Fibroblast of the aortic adventitia (primary cell): Measurements from ENCODE around the gene EIF4E2. TPM values are rescaled to one million over a fixed set of nuclear protein-coding genes. Genes with fewer than 3 reads are reported as not detected.
"Not testable (repeated sequence)": the region's sequence is repeated elsewhere in the genome, so short reads cannot be mapped to it uniquely, and the experiment has no call there.

Experiments
- DNase-seq: peaks from one replicate; pipeline ENCODE4 v3.0.0-alpha.2; 2010; ENCODE audit warnings: low read depth
- H3K4me3 ChIP-seq: 2 replicates; pipeline ENCODE4 v1.5.1; 2011; ENCODE audit warnings: low read depth, mild to moderate bottlenecking, control low read depth, low read length, moderate library complexity
- CTCF ChIP-seq: IDR thresholded peaks from 2 replicates; pipeline ENCODE4 v1.5.1; 2011; ENCODE audit warnings: mild to moderate bottlenecking, low read length, control low read depth, inconsistent platforms; ENCODE audit not compliant: insufficient read depth
- total RNA-seq: library from RNA; depleted of rRNA; stranded (reverse); fragments of >200 nt; gene quantifications from 2 replicates; pipeline ENCODE4 v1.2.3, GENCODE V29; 2012; ENCODE audit warnings: low replicate concordance

Gene EIF4E2
- total RNA-seq, 1 donor: 72.6 TPM

GRCh38 chr2:232567721-232568120 lies 17.2 kb downstream of the EIF4E2 start:
- peak; percentile 31 for DNase-seq
- H3K4me3 ChIP-seq: no peak overlapping the region
- TF ChIP-seq CTCF: no peak

GRCh38 chr2:232568161-232568560 lies 17.7 kb downstream of the EIF4E2 start:
- DNase-seq: peak; percentile 94
- no peak for TF ChIP-seq CTCF
- H3K4me3 ChIP-seq: no peak overlapping the region

DNA sequence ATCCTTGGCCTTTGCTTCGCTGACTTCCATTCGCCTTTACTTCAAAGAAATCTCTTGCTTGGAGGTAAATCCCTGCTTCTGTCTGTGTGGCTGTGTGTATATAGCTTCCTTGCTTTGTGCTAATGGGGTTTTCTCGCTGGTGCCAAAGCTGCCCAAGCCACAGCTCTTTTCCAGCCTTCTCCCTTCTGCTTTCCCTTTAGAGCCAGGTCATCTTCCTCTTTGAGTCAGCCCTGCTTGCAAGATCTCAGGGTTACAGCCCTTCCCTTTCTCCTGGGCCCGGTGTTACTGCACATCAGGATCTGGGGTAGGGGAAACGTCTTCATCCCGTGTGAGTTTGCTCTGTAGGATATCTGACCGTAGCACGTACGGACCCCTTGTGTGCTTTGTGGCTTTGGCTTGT lies 19.1 kb downstream of the EIF4E2 start:
- no peak for TF ChIP-seq CTCF
- H3K4me3 ChIP-seq: no peak overlapping the region
- no peak for DNase-seq

GRCh38 chr2:232570481-232570880 lies 20.0 kb downstream of the EIF4E2 start:
- DNase-seq, H3K4me3 ChIP-seq: not testable (repeated sequence)

DNA sequence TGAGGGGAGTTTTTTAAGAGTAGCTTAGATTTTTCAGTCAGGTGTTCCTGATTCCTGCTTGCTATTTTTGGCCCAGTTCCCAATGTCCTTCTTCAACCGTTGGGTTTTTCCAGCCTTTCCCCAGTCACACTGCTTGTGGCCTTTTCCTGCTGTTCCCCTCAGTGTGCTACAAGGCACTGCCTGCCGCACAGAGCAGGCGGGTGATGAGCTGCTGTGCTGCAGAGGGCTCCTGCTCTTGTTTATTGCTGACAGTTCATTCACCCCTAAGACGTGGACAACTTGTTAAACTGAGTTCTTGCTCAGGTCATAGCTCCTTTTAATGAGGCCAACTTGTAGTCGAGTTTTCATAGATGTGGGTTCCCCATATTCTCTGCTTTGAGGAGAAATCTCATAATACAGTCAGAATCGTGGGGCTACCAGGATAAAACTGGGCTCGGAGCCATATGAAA lies 20.6 kb downstream of the EIF4E2 start:
- no peak for TF ChIP-seq CTCF
- DNase-seq: peak; percentile 18
- no peak overlapping the region for H3K4me3 ChIP-seq

- DNase-seq: no peak
- no peak for TF ChIP-seq CTCF
- no peak overlapping the region for H3K4me3 ChIP-seq
These were observed 22.6 kb downstream of the EIF4E2 start for GRCh38 chr2:232573042-232573441.

DNA sequence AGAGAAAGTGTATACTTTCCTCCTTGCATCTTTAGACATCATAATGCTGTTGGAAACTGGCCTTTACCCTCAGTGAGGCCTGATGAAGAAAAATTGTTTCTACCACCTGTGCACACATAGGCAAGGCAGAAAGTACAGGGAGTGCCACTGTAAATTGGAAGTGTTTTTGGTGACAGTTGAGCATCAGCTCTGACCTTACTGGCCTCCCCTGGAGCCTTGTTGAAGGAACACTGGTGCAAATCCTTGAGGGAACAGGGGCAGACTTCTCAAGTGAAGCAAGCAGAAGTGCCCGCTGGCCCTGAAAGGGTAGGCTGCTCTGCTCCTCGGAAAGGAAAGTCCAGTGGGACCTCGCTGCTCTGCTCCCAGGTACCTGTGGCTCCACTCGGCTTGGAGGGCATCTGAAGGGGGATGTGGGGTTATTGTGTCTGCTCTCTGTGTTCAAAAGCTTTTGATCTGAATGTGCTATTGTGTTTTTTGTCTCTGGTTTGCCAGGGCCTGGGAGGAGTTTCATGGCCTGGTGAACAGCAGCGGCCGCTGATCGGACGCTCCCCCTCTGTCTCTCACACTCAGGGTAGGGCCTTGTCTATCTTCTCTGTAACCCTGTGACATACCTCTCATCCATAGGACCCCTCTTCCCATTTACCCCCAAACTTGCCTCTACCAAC lies 23.4 kb downstream of the EIF4E2 start:
- no peak for TF ChIP-seq CTCF
- DNase-seq: no peak
- no peak overlapping the region for H3K4me3 ChIP-seq
